SH-SY5Y (cell line): ENCODE measurements around the gene PDCD5.

Experiments
- GATA2 ChIP-seq: IDR thresholded peaks from 2 replicates; pipeline ENCODE4 v1.6.1; 2011; ENCODE audit warnings: mild to moderate bottlenecking, low read depth, low read length
- GATA3 ChIP-seq: IDR thresholded peaks from 2 replicates; pipeline ENCODE4 v1.6.1; 2011; ENCODE audit warnings: low read depth, mild to moderate bottlenecking, low read length, moderate library complexity

DNA sequence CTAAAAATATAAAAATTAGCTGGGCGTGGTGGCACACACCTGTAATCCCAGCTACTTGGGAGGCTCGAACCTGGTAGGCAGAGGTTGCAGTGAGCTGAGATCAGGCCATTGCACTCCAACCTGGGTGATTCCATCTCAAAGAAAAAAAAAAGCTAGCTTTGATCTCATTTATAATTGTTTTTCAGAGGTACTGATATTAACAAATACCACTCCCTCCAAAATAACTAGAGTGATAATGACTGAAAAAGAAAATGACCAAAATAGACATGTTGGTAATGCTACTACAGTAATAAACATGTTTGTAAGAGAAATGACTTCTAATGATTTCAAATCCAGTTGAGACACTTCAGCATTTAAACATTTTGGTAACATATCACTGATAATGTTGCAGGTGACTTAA lies 13.0 kb downstream of the PDCD5 start:
- TF ChIP-seq GATA3 (no peak), GATA2 (no peak)
